ENCODE measurements around the gene IPO9. TPM values are rescaled to one million over a fixed set of nuclear protein-coding genes. Genes with fewer than 3 reads are reported as not detected.

The IPO9 gene
- total RNA-seq, 2 donors from 2014 or later = 16.9 to 18.9 TPM

DNA sequence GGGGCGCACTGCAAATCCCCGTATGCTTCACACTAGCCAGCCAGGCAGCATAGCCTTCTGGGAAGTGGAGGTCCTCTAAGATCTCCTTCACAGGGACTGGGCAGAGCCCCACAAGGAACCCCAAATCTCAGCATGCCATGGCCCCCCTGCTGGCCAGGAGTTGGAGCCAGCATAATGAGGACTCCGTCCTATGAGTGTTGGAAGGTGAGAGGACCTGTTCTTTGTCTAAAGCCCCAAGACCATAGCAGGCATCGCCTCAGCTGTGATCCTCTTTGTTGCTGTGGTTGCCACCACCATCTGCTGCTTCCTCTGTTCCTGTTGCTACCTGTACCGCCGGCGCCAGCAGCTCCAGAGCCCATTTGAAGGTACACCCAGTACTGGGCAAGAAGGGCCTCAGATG is 61.3 kb downstream of the IPO9 start:
- Histone ChIP-seq H3K36me3 (no peaks in the 10 kb centered on the region), H3K27ac (no peak overlapping the region), H3K9me3 (no peaks in the 10 kb centered on the region), H3K27me3 (replicated peaks; ENCODE audit: insufficient read depth) (no peaks in the 10 kb centered on the region), H3K4me3 (no peak overlapping the region), H3K4me1 (replicated peaks) (peaks cover 2% of the 10 kb centered on the region)
- TF ChIP-seq, protein P1, sequence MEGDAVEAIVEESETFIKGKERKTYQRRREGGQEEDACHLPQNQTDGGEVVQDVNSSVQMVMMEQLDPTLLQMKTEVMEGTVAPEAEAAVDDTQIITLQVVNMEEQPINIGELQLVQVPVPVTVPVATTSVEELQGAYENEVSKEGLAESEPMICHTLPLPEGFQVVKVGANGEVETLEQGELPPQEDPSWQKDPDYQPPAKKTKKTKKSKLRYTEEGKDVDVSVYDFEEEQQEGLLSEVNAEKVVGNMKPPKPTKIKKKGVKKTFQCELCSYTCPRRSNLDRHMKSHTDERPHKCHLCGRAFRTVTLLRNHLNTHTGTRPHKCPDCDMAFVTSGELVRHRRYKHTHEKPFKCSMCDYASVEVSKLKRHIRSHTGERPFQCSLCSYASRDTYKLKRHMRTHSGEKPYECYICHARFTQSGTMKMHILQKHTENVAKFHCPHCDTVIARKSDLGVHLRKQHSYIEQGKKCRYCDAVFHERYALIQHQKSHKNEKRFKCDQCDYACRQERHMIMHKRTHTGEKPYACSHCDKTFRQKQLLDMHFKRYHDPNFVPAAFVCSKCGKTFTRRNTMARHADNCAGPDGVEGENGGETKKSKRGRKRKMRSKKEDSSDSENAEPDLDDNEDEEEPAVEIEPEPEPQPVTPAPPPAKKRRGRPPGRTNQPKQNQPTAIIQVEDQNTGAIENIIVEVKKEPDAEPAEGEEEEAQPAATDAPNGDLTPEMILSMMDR (IDR thresholded peaks at IDR 0.05) = no peak
- TF ChIP-seq POLR2A (IDR thresholded peaks at IDR 0.05) (no peak), POLR2AphosphoS5 (IDR thresholded peaks at IDR 0.05) (no peak)
- WGBS = 84% methylated on average over 7 of the region's 7 CpGs
- intact Hi-C loops (cut with DNase I) = loop anchor here (10.0 kb wide), 1 partner anchor 245 kb away; no protein-coding TSS in a partner anchor
- DNase-seq (ENCODE audit: low spot score) = no peak

DNA sequence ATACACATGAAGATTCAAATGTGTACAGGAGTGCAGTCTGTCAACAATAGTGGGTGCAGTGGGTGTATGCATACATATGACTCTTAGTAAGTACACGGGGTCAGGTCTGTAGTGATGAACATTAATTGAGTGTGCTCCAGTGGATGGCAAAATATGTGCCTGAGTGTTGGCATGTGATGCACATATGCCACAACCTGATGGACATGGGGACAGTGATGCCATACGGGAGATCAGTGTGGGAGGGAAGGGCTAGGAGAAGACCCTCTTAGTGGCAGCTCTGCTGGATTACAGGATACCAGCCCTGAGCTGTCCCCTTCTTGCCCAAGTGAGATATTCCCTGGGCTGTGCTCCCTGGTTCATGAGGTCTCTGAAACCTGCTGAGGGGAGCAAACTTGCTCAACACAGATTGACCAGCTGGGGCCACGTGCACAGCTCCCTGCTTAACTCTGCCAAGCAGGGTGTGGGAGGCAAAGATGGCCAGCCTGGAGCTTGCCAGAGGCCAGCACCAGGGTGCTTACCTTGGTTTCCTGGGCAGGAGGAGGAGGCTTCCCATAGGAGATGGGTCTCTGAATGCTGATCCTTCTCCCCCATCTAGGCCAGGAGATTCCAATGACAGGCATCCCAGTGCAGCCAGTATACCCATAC is 62.0 kb downstream of the IPO9 start:
- intact Hi-C loops (cut with DNase I) = loop anchor here (10.0 kb wide), 1 partner anchor 244 kb away; no protein-coding TSS in a partner anchor
- DNase-seq (ENCODE audit: low spot score) = no peak
- no peak overlapping the region for H3K4me3 ChIP-seq
- no peak overlapping the region for H3K27ac ChIP-seq
- no peaks in the 10 kb centered on the region for H3K9me3 ChIP-seq
- no peaks in the 10 kb centered on the region for H3K4me1 ChIP-seq (replicated peaks)
- no peaks in the 10 kb centered on the region for H3K36me3 ChIP-seq
- TF ChIP-seq POLR2AphosphoS5 (IDR thresholded peaks at IDR 0.05) (no peak), POLR2A (IDR thresholded peaks at IDR 0.05) (no peak)
- TF ChIP-seq, protein P1 (IDR thresholded peaks at IDR 0.05) = no peak
- 75% methylated on average over 3 of the region's 3 CpGs for WGBS
- no peaks in the 10 kb centered on the region for H3K27me3 ChIP-seq (replicated peaks; ENCODE audit: insufficient read depth)

DNA sequence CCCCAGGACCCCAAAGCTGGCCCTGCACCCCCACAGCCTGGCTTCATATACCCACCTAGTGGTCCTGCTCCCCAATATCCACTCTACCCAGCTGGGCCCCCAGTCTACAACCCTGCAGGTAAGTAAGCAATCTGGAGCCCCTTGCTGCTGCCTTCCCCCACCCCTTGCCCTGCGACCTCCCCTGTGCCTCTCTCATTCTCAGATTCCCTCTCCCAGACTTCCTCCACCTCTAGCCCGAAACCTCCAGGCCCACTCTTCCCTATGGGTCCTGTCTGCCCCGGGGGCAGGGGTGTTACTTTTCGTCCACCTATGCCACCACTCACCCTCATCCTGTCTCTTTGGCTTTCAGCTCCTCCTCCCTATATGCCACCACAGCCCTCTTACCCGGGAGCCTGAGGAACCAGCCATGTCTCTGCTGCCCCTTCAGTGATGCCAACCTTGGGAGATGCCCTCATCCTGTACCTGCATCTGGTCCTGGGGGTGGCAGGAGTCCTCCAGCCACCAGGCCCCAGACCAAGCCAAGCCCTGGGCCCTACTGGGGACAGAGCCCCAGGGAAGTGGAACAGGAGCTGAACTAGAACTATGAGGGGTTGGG is 62.6 kb downstream of the IPO9 start:
- Histone ChIP-seq H3K36me3 (no peaks in the 10 kb centered on the region), H3K4me1 (replicated peaks) (no peaks in the 10 kb centered on the region), H3K9me3 (no peaks in the 10 kb centered on the region), H3K27ac (no peak overlapping the region), H3K4me3 (no peak overlapping the region), H3K27me3 (replicated peaks; ENCODE audit: insufficient read depth) (no peaks in the 10 kb centered on the region)
- intact Hi-C loops (cut with DNase I) = loop anchor here (10.0 kb wide), 1 partner anchor 243 kb away; no protein-coding TSS in a partner anchor
- TF ChIP-seq POLR2AphosphoS5 (IDR thresholded peaks at IDR 0.05) = no peak
- TF ChIP-seq POLR2A (IDR thresholded peaks at IDR 0.05) = no peak
- TF ChIP-seq, protein P1 (IDR thresholded peaks at IDR 0.05) = no peak
- WGBS = 88% methylated on average over 5 of the region's 5 CpGs
- DNase-seq (ENCODE audit: low spot score) = no peak

DNA sequence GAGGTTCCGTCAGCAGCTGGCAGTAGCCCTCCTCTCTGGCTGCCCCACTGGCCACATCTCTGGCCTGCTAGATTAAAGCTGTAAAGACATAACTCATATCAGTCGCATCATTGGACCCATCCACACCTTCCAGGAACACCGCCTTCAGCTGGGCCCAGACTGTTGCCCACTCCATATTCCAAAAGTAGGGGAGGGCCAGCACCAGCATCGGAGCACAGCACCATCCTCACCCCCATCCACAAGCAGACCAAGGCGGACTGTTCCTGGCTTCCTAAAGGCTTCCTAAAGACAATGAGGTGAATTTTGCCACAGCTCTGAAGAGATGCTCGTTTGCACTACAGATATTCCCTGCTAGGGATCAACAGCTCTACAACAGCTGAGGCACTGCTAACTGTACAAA is 63.3 kb downstream of the IPO9 start:
- WGBS = 80% methylated on average over 6 of the region's 6 CpGs
- H3K27ac ChIP-seq = no peak overlapping the region
- H3K4me1 ChIP-seq (replicated peaks) = no peaks in the 10 kb centered on the region
- intact Hi-C loops (cut with DNase I) = loop anchor here (10.0 kb wide), 1 partner anchor 243 kb away; no protein-coding TSS in a partner anchor
- H3K4me3 ChIP-seq = no peak overlapping the region
- no peaks in the 10 kb centered on the region for H3K9me3 ChIP-seq
- H3K36me3 ChIP-seq = no peaks in the 10 kb centered on the region
- no peak for DNase-seq (ENCODE audit: low spot score)
- TF ChIP-seq, protein P1 (IDR thresholded peaks at IDR 0.05) = no peak
- TF ChIP-seq POLR2AphosphoS5 (IDR thresholded peaks at IDR 0.05) (no peak), POLR2A (IDR thresholded peaks at IDR 0.05) (no peak)
- no peaks in the 10 kb centered on the region for H3K27me3 ChIP-seq (replicated peaks; ENCODE audit: insufficient read depth)

All from prostate gland (tissue), 2 donors.